NCI-H2227 treated with DMSO at 0.1 percent for 48 hours (cell line): ENCODE data around the gene DDX10.

Experiments
- DNase-seq: peaks from one replicate; lab custom pipeline; 2025; lab: John Stamatoyannopoulos, UW

Gene DDX10

DNA sequence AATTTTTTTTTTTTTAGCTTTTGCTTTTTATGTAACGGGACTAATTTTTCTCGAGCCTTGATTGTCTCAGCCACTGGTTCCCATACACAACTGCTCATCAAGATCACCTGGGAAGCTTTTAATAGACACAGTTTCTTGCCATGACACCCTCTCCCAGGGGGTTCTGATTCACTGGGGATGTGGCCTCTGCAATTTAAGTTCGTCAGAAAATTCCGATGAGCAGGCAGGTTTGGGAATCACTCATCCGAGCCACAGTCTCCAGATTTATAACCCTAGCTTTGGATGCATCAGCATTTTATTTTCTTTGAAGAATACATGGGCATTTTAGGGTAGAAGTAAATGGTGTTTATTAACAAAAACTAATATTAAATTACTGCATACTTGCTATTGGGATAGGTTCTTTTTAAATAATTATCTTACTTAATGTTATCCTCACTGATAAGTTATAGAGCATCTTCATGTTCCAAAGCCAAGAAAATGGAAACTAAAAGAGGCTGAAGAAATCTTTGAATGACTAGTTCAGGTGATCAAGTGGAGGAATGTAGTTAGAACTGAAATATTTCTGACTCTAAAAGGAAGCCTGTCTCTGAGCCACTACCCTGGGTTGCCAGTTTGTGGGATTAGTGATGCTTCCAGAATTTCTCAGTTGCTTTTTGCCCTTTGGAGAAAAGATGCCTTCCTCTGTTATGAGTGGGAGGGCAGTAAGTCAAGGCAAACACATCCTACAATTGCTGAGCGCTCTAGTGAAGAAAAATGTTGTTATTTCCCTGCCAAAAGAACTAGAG lies 319.0 kb downstream of the DDX10 start:
- DNase-seq, result no peak

GRCh38 chr11:108984523-108984922 lies 319.7 kb downstream of the DDX10 start:
- no peak for DNase-seq

DNA sequence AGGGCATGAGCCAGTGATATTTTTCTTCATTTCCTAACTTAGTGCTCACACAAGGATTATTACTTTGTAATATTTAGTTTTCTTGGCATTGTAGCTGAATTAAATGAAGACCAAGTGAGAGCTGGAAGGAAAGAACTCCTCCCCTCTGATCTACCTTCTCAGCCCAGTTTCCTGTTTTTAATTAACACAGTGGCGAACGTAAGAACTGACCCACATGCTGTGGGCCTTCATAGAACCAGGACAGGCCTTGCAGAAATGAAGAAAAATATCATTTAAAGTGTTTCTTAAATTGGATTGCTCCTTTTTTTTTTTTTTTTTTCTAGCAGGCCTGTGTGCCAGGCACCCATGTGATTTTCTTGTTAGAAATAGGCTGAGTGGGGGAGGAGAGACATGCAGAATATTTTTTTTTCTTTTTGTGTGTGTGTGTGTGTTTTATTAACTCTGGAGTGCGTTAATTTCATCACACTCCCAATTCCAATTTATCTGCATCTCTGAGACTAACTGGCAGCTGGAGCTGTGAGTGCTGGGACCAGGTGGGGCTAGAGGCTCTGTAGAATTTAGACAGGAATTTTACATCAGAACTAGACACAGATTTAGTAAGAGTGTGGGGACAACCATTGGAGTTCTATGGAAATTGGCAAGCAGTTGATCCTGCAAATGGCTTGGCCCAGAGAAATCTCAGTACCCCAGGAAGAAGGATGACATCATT lies 320.5 kb downstream of the DDX10 start:
- no peak for DNase-seq

GRCh38 chr11:108985945-108986279 lies 321.0 kb downstream of the DDX10 start:
- DNase-seq, result no peak
